ENCODE measurements around the gene OR56A3.
"Not testable (repeated sequence)": the region's sequence is repeated elsewhere in the genome, so short reads cannot be mapped to it uniquely, and the experiment has no call there.

Gene OR56A3, protein sequence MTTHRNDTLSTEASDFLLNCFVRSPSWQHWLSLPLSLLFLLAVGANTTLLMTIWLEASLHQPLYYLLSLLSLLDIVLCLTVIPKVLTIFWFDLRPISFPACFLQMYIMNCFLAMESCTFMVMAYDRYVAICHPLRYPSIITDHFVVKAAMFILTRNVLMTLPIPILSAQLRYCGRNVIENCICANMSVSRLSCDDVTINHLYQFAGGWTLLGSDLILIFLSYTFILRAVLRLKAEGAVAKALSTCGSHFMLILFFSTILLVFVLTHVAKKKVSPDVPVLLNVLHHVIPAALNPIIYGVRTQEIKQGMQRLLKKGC

DNA sequence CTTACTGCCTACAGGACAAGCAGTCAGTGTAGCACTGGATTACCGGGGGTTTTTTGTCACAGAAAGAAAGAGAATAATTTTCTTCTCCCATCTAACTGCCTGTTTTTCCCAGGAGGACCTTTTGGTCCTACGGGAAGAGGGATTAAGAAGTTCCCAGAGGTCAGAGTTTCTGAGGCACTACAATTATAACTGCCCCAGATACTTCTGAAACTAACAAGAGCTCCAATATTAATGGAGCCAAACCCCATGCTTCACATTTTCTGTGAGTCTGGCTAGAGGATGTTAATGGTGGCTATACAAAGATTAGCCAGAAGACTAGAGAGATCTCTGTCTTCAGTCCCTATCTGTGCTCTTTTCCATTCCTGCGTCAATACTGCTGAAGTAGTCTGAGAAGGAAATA is at the start of gene OR56A3:
TSS of gene OR56A3 (plus strand) at position 301 of the 400 bp plus-strand sequence. CDS start 5,096 bp downstream, outside the sequence.
- no peak for DNase-seq (ENCODE audit: low read depth in 3 of 3)

DNA sequence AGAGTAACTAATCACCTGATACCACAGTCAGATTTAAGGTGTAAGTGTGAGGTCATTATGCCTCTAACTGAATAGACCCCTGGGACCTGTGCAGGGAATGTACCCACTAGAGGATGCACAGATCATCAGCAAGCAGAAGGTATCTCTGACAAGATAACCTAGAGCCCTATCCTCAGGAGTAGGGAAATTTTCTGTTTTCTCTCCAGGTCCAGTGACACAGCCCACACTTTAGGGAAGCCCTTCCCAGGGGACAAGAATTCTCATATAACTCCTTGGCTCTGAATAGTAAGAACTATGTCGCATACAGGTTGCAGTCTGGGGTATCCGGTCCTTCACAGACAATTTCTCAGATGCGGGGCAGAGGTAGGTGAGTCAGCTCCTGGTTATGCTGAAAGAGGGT is 49.1 kb upstream of the OR56A3 start, which contains the start of gene OR52E5:
TSS of gene OR52E5 (plus strand) at position 301 of the 400 bp plus-strand sequence. CDS start 7,569 bp downstream, outside the sequence.
- DNase-seq (ENCODE audit: low read depth in 3 of 3), result no peak

DNA sequence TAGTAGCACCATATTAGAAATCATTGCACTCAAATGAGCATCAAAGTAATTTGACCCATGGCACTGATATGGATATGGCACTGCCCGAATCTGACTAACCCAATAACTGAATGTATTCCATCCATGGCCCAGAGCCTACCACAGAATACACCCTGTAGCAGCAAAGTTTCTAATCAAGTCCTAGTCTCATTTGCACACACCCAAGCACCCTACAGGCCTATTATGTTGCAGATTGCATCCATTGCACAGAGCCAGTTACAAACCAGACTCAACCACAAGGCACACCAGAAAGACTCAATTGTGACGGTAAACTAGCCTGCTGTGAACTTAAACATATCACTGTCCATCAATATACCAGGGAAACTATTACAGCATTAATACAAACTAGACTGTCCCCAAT is 42.5 kb upstream of the OR56A3 start:
- DNase-seq (ENCODE audit: low read depth in 3 of 3), result no peak

DNA sequence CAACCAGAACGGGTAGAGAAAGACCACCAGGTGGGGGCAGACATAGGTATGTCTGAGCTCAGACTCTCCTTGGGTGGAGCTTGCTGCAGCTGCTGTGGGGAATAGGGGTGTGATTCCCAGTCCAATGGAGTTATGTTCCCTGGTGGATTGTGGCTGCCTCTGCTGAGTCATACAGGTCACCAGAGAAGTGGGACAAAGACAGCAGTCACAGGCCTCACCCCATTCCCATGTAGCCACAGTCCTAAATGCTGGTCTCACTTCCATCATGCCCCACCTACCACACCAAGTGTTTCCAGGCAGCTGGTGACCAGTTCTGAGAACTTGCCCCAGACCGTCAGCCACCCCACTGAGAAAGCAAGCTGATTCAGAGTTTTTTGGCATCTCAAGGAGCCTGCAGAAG is 31.5 kb upstream of the OR56A3 start:
- DNase-seq (ENCODE audit: low read depth in 3 of 3), result no peak

DNA sequence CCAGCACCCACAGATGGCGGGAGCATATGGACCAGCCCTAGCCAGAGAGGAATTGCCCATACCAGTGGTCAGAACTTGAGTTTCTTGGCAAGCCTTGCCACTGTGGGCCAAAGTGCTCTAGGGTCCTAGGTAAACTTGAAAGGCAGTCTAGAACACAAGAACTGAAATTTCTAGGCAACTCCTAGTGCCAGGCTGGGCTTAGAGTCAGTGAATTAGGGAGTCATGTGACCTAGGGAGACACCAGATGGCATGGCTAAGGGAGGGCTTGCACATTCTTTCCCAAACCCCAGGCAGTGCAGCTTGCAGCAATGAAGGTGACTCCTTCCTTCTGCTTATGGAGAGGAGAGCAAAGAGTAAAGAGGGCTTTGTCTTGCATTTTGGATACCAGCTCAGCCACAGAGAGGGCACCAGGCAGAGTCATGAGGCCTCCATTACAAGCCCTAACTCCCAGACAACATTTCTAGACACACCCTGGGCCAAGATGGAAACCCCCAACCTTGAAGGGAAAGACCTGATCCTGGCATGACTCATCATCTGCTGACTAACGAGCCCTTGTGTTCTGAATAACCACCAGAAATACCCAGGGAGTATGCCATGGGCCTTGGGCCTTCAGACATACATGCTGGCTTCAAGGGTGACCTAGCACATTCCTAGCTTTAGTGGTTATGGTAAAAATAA is 19.2 kb upstream of the OR56A3 start:
- no peak for DNase-seq (ENCODE audit: low read depth in 3 of 3)

DNA sequence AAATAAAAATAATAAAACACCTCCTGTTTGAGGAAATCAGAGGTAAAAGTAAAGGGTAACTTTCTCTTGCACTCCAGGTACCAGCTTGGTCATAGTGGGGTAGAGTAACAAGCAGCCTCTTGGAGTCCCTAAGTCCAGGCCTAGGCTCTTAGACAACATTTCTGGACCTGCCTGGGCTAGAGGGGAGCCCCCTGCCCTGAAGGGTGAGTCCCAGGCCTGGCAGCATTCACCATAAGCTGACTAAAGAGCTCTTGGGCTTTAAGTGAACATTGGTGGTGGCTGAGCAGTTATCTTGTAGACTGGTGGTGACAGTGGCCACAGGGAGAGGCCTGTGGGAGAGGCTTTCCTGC is 18.6 kb upstream of the OR56A3 start:
- DNase-seq (ENCODE audit: low read depth in 3 of 3), result no peak

DNA sequence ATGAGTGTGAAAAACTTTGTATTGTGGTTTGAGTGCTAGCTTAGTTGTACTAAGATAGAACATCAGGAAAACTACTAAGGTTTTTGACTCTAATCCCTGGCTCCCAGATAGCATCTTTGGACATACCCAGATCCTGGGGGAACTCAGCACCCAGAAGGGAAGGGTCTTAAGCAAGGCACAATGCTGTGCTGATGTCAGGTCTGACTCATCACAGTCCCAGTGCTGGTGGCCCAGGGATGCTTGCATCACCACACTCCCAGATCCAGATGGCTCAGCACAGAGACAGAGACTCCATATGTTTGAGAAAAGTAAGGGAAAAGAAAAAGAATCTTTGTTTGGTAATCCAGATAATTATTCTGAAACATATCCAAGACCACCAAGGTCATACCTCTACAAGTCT is 18.3 kb upstream of the OR56A3 start:
- DNase-seq (ENCODE audit: low read depth in 3 of 3), result no peak

DNA sequence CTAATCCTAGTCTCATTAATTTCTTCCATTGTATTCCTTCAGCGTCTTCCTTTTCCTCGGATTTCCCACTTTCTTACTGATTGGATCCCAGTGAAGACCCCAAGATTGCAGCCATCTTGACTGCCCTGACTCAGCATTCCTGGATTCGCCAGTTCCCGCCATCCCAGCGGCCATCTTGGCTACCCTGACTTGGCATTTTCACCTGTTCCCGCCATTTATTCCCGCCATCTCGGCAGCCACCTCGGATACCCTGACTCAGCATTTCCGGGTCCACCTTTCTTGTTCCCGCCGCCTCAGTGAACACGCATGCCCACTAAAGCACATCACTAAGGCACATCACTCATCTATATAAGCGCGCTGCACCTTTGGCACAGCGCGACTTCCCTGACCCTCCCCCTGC is 13.8 kb upstream of the OR56A3 start:
- DNase-seq (ENCODE audit: low read depth in 3 of 3), result no peak

DNA sequence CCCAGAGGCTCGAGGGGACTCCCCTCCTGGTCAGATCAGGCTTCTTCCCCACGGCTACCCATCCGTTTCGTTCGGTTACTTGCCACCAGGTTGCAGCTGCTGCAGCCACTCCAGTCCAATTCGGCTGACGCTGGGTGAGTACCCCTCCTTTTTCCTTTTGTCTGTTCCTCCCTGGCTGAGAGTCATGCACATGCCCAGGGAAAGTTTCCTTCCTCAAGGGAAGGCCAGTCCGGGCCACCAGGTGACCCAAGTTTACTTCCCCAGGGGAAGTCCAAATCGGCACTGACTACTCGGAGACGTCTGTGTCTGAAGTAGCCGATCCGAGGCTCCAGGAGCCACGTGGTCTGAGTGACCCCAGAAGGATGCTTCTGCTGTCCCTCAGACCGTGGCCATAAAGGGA is 13.2 kb upstream of the OR56A3 start:
- no peak for DNase-seq (ENCODE audit: low read depth in 3 of 3)

DNA sequence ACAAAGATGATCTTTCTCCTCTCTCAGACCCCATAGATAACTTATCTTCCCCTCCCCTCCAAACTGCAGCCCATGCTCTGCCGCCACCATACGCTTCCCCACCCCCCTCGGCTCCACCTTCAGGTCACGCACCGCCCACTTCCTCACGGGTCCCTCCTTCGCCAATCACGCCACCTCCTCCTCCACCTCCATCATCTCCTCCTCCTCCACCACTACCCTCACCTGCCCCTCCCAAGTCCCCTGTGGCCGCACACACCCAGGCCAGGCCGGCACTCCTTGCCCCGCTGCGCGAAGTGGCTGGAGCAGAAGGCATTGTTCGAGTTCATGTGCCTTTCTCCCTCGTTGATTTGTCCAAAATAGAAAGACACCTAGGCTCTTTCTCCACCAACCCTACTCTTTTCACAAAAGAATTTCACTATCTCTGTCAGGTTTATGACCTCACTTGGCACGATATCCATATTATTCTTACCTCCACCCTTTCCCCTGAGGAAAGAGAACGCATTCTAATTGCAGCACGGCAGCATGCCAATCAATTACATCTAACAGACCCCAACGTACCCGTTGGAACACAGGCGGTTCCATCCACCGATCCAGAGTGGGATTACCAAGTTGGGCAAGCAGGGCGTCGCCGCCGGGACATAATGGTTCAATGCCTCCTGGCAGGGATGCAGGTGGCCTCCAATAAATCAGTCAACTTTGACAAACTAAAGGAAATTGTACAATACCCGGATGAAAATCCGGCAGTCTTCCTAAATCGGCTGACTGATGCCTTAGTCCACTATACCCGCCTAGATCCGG is 12.3 kb upstream of the OR56A3 start:
- no peak for DNase-seq (ENCODE audit: low read depth in 3 of 3)

DNA sequence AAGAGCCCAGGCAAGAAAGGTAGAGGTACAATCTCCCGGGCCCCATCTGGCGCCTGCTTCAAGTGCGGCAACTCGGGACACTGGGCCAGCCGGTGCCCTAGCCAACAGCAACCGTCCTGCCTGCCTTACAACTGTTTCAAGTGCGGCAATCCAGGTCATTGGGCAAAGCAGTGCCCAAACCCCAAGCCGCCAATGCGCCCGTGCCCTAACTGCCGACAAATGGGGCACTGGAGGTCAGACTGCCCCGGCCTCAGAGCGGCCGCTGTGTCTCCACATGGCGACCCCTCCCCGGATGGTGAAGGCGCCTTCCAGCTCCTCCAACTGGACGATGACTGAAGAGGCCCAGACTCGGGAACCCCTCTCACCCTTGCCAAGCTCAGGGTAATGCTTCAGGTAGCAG is 11.4 kb upstream of the OR56A3 start:
- no peak for DNase-seq (ENCODE audit: low read depth in 3 of 3)

DNA sequence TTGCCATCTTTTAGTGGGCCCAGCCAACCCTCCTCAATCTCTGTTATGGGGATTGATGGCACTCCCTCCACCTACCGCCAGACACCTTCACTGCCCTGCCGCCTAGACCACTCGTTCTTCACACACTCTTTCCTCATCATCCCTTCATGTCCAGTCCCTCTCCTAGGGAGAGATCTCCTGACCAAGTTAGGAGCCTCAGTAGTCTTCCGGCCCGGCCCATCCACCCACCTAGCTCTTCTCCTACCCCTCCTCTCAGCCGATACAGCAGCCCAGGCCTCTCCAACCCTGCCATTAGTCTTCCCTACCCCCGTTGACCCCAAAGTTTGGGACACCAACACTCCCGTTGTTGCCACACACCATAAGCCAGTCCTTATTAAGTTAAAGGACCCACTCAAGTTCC is 11.0 kb upstream of the OR56A3 start:
- DNase-seq (ENCODE audit: low read depth in 3 of 3), result no peak

DNA sequence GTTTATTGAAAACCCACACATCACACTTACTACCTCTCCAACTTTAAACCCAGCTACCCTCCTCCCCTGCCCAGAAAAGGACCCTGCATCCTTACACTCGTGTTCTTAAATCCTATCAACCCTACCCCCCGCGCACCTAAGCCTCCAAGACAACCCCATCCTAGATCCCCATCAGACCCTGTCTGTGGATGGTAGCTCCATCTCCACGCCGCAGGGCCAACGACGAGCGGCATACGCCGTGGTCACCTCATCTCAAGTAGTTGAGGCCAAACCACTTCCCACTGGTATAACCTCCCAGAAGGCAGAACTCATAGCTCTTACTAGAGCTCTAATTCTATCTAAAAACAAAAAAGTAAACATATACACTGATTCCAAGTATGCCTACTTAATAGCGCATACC is 9.4 kb upstream of the OR56A3 start:
- DNase-seq (ENCODE audit: low read depth in 3 of 3), result no peak

DNA sequence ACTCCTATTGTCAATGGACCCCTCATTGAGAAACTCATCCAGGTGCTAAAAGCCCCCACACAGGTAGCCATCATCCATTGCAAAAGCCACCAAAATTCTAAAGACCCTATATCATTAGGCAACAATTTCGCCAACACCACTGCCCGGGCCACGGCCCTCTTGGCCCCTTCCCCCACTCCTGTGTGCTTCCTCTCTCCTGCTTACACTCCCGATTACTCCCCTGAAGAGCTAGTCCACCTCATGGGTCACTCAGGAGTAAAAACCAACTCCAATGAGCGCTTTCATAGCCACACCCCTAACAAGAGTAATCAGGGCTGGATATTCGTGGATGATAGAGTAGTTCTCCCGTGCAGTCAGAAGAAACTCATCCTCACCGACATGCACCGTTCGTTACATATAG is 8.9 kb upstream of the OR56A3 start:
- no peak for DNase-seq (ENCODE audit: low read depth in 3 of 3)

DNA sequence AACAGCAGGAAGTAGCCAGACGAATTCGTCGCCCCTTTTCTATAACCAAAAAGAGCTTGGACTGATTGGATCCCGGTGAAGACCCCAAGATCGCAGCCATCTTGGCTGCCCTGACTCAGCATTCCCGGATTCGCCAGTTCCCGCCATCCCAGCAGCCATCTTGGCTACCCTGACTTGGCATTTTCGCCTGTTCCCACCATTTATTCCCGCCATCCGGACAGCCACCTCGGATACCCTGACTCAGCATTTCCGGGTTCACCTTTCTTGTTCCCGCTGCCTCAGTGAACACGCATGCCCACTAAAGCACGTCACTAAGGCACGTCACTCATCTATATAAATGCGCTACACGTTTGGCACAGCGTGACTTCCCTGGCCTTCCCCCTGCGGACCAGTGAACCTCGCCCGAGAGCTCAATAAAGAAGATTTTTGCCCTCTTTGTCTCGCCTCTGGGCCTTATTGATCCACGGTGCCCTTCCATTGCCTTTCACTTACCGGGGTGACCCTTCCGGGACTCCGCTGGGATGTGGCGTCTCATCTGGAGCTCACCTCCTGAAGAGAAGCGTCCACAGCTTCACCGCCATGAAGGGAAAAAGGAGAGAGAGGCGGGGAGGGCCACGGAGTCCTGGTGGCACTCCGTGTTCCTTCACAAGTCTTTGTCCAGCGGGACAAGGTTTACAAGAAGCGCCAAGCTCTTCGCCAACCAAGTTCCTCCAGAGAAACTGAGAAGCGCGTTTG is 4.0 kb upstream of the OR56A3 start:
- DNase-seq (ENCODE audit: low read depth in 3 of 3), result no peak

DNA sequence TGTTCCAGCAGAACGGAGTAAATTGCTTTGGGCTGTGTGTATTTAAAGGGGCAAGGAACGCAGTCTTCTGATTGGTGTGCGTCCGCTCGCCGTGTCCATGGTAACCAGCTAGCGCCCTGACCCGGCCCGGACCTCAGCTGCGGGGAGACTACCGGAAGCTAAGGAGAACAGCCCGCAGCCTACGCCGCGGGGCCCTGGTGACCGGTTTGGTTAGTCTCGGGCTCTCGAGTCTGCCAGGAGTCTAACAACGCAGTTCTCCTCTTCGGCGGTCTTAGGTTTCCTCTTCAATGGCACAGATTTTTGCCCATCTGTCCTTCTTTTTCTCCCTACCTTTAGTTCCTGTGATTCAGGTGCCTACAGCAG is 3.5 kb upstream of the OR56A3 start:
- DNase-seq (ENCODE audit: low read depth in 3 of 3), result no peak

DNA sequence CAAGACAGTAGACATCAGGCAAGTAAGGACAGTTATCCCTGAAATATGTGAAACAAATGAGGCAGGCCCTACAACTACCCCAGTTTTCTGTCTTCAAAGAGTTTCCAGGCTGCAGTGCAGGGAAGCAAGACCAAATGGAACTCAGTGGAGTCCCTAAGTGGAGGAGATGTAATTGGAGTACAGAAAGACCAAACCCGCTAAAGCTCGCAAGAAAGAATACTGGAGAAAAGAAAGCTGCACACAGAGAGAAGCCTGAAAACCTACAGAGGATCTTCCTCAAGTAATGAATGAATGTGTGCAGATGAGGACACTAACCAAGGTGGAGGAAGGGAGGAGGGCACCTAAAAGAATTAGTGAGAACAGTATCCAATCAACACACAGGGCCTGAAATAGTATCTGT is 1.3 kb upstream of the OR56A3 start:
- no peak for DNase-seq (ENCODE audit: low read depth in 3 of 3)

DNA sequence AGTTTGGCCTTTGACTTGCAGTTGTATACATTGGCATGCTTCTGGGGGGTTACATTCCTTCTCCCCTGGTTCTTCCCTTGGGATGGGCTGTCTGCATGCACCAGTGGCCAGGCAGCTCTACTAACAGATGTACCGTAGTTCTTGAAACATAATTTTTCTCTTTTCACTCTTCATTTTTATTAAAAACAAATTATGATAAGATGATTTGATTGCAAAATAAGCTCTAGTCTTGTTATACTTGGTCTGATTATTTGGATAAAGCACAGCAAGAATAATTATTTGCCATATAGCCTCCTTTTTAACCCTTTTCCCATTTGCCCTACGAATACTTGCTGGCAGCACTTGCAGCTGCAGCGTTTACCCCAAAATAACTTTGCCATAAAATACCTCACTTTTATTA is 13.5 kb downstream of the OR56A3 start:
- no peak for DNase-seq (ENCODE audit: low read depth in 3 of 3)

DNA sequence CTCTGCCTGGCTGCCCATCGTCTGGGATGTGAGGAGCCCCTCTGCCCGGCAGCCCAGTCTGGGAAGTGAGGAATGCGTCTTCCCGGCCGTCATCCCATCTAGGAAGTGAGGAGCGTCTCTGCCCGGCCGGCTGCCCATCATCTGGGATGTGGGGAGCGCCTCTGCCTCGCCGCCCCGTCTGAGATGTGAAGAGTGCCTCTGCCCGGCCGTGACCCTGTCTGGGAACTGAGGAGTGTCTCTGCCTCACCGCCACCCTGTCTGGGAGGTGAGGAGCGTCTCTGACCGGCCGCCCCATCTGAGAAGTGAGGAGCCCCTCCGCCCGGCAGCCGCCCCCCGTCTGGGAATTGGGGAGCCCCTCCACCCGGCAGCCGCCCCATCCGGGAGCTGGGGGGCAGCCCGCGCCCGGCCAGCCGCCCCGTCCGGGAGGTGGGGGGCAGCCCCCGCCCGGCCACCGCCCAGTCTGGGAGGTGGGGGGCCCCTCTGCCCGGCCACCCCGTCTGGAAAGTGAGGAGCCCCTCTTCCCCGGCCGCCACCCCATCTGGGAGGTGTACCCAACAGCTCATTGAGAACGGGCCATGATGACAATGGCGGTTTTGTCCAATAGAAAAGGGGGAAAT is 18.8 kb downstream of the OR56A3 start:
- not testable (repeated sequence) for DNase-seq (ENCODE audit: low read depth in 3 of 3)

DNA sequence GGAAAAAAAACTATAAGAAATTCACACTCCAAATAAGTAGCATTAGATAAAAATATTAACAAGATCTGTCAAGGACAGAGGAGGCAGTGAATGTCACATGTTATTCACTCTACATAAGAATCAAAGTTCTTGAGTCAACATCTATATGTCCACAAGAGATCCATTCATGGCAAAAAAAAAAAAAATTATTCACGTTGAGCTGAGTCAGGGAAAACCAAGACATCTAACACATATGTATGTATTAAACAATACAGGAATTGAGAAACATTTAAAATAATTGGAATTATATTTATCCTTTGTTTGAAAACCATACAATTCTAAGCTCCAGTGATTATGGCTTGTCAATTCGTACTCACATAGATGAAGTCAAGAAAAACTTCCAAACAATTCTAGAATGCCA is 24.9 kb downstream of the OR56A3 start:
- DNase-seq (ENCODE audit: low read depth in 3 of 3), result no peak

DNA sequence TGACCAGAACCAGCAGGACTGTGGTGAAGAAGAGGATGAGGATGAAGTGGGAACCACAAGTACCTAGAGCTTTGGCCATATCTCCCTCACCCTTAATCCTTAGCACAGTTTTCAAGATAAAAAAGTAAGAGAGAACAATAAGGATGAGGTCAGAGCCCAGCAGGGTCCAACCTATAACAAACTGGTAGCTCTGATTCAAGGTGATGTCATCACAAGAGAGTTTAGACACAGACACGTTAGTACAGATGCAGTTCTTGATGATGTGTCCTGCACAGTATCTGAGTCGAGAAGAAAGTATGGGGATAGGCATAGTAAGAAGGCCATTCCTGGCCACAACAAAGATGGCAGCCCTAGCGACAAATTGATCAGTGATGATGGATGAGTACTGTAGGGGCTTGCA is 25.7 kb downstream of the OR56A3 start:
- no peak for DNase-seq (ENCODE audit: low read depth in 3 of 3)

DNA sequence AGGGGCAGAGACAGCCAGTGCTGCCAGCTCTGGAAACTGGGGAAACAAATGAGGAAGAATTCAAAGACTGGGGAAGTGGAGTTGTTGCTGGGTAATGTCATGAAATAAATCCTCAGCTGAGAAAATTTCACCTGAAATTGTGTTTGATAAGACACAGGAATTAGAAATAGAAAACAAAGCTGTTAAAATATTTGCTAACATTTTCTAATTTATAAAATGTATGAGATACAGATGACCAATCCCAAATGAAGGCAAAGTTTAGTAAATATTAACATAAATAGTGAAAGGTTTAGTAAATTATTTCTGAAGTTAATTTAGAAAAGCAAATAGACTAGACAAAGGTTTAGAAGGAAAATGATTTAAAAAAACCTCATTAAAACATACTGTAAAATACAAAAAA is 26.3 kb downstream of the OR56A3 start, which contains the start of gene OR56A5:
TSS of gene OR56A5 (minus strand) at position 101 of the 400 bp plus-strand sequence. CDS start at position 101, 0 bp downstream.
- no peak for DNase-seq (ENCODE audit: low read depth in 3 of 3)

All from stimulated activated CD4-positive, alpha-beta T cell treated with anti-CD3 and anti-CD28 coated beads, TNF-alpha, amount 100 ng/mL, for 4 hours (primary cell).